ENCODE data around the gene TNF.
A peak's percentile ranks its signal among the peaks of the same experiment; 100 is the strongest.
"Not testable (repeated sequence)": the region's sequence is repeated elsewhere in the genome, so short reads cannot be mapped to it uniquely, and the experiment has no call there.

Gene TNF

DNA sequence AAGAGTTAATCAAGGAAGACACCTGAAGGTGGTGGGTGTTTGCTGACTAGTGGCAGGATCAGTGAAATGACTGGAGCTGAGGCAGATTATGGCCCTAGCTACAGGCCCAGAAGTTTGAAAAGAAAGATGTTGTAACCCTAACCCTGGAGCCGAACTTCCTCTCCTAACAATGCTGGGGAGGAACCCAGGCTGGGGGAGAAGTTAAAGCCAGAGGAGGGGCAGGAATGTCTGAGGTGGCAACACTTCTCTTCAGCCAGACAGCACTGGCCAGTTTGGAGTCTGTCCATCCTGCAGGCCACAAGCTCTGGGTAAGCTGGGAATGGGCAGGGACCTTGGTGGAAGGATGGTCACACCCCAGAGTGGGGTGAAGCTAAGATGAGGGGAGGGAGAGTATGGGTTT is 10.6 kb downstream of the TNF start, which contains the start of gene LST1:
Gene LST1 (plus strand): TSS at position 270 of the 400 bp plus-strand sequence. CDS start 1,023 bp downstream, outside the sequence.
- Histone ChIP-seq H3K4me3 (no peak within 1 kb of the TSS), H3K27ac (peak within 1 kb of the TSS in 1 of 2 donors; percentile 63)
- no peak for DNase-seq (ENCODE audit: low spot score)
- TF ChIP-seq, protein P1, sequence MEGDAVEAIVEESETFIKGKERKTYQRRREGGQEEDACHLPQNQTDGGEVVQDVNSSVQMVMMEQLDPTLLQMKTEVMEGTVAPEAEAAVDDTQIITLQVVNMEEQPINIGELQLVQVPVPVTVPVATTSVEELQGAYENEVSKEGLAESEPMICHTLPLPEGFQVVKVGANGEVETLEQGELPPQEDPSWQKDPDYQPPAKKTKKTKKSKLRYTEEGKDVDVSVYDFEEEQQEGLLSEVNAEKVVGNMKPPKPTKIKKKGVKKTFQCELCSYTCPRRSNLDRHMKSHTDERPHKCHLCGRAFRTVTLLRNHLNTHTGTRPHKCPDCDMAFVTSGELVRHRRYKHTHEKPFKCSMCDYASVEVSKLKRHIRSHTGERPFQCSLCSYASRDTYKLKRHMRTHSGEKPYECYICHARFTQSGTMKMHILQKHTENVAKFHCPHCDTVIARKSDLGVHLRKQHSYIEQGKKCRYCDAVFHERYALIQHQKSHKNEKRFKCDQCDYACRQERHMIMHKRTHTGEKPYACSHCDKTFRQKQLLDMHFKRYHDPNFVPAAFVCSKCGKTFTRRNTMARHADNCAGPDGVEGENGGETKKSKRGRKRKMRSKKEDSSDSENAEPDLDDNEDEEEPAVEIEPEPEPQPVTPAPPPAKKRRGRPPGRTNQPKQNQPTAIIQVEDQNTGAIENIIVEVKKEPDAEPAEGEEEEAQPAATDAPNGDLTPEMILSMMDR (IDR thresholded peaks at IDR 0.05) = no peak

DNA sequence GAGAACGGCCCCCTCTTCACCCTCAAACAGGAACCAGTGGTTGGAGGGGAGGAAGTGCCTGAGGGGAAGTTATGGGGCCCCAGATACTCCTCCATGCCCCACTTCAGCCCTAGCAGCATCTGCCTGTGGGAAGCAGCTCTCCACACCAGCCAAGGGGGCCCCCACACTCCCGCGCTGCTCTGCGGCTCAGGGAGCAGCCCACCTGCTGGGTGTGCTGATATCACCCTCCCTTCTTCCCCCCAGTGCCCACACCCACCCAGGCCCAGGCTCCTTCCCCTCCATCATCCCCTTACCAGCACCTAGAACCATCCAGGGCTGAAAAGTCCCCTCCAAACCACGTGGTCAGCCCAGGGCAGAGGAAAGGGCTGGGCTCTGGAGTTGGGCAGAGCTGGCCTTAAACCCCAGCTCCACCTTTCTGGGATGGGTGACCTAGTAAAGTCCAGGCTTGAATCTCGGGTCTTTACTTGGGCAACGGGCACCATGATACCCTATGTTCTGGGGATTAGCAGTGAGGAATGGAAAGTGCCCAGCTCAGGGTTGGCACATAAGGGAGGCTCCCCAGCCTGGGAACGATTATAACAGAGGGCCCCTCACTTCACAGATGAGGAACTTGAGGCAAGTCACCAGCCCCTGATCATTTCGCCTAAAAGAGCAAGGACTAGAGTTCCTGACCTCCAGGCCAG is 11.4 kb downstream of the TNF start:
- TF ChIP-seq, protein P1 (IDR thresholded peaks at IDR 0.05) = no peak
- peak overlapping the region in 1 of 2 donors; percentile 63 for H3K27ac ChIP-seq
- H3K4me3 ChIP-seq = no peak overlapping the region
- DNase-seq (ENCODE audit: low spot score) = no peak

DNA sequence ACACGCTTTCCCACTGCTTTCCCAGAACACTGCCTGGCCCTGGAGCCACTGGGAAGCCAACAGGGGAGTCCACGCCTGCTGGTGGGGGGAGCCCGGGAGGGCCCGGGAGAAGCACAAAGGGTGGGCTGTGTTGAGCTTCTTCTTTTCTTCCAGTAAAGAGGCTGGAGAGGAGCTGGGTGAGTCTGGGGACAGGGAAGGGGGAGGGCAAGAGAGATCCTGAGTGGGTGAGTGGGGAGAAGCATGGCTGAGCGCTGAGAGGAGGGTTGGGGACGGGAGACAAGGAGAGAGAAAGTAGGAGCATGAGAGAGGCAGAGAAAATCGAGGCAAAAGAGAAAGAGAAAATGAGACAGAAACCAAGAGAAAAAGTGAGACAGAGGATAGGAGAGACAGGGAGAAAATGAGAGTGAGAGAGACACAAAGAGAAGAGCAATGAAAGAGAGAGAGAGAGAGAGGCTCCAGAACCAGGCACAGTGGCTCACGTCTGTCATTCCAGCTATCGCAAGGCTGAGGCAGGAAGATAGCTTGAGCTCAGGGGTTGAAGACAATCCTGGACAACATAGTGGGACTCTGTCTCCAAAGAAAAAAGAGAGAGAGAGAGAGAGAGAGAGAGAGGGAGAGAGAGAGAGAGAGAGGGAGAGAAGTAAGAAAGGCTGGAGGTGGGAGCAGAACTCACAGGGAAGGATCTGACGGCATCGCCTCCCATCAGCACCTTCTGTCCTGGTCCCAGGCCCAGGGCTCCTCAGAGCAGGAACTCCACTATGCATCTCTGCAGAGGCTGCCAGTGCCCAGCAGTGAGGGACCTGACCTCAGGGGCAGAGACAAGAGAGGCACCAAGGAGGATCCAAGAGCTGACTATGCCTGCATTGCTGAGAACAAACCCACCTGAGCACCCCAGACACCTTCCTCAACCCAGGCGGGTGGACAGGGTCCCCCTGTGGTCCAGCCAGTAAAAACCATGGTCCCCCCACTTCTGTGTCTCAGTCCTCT is 12.7 kb downstream of the TNF start:
- no peak for DNase-seq (ENCODE audit: low spot score)
- H3K4me3 ChIP-seq = no peak overlapping the region
- H3K27ac ChIP-seq = no peak overlapping the region
- TF ChIP-seq, protein P1 (IDR thresholded peaks at IDR 0.05) = no peak

GRCh38 chr6:31588871-31589650 is 13.7 kb downstream of the TNF start:
- Histone ChIP-seq H3K4me3 (no peak overlapping the region), H3K27ac (no peak overlapping the region)
- TF ChIP-seq, protein P1 (IDR thresholded peaks at IDR 0.05) = no peak
- DNase-seq (ENCODE audit: low spot score) = no peak

- H3K27ac ChIP-seq; DNase-seq (ENCODE audit: low spot score): not testable (repeated sequence)
Observed at GRCh38 chr6:31590691-31591090, 15.3 kb downstream of the TNF start.

DNA sequence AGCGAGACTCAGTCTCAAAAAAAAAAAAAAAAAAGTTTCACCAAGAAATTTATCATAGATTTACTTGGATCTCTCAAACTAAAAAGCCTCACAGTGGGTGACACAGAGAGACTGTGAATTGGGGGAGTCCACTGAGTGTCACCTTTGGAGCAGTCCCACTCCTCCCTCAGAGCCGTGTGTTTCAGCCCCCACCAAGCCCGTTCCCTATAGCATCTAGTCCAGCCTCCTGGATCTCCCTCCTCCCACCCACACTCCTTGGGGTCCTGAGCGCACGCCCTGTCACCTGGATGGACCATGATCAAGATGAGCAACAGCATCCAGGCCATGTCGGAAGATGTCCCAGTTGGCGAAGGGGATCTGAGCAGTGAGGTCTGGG is 17.0 kb downstream of the TNF start:
- TF ChIP-seq, protein P1 (IDR thresholded peaks at IDR 0.05) = no peak
- Histone ChIP-seq H3K4me3 (no peak overlapping the region), H3K27ac (no peak overlapping the region)
- DNase-seq (ENCODE audit: low spot score) = no peak

More at GRCh38 chr6:31590691-31591090, 15.3 kb downstream of the TNF start:
- not testable (repeated sequence) for H3K4me3 ChIP-seq

- no peak for DNase-seq (ENCODE audit: low spot score)
Observed at GRCh38 chr6:31597006-31597405, 21.6 kb downstream of the TNF start.

More at GRCh38 chr6:31597006-31597405, 21.6 kb downstream of the TNF start:
- H3K4me3 ChIP-seq = no peak overlapping the region
- TF ChIP-seq, protein P1 (IDR thresholded peaks at IDR 0.05) = no peak
- no peak overlapping the region for H3K27ac ChIP-seq

Measured in coronary artery (tissue), 2 donors.